ENCODE results near the gene DLG2.

The DLG2 gene

GRCh38 chr11:83685730-83686129 is 1941.4 kb downstream of the DLG2 start:
- DNase-seq: no peak

- DNase-seq: no peak
These were observed 1943.1 kb downstream of the DLG2 start for GRCh38 chr11:83684071-83684470.

- no peak for DNase-seq
These were observed 1944.6 kb downstream of the DLG2 start for GRCh38 chr11:83682611-83682973.

GRCh38 chr11:83681906-83682610 is 1945.1 kb downstream of the DLG2 start:
- DNase-seq: no peak

GRCh38 chr11:83681031-83681781 is 1945.9 kb downstream of the DLG2 start:
- peak; percentile 36 to 75 for DNase-seq

- DNase-seq: peak; percentile 67 to 90
These were observed 1946.8 kb downstream of the DLG2 start for GRCh38 chr11:83680321-83680720.

- no peak for DNase-seq
These were observed 1948.1 kb downstream of the DLG2 start for GRCh38 chr11:83678831-83679584.

GRCh38 chr11:83677730-83678129 is 1949.4 kb downstream of the DLG2 start:
- DNase-seq: no peak

- no peak for DNase-seq
These were observed 1951.0 kb downstream of the DLG2 start for GRCh38 chr11:83676056-83676601.

GRCh38 chr11:83674102-83674896 is 1952.8 kb downstream of the DLG2 start:
- DNase-seq: no peak

GRCh38 chr11:83671289-83671688 is 1955.9 kb downstream of the DLG2 start:
- peak in 1 of 2 experiments; percentile 34 for DNase-seq

- no peak for DNase-seq
These were observed 1961.0 kb downstream of the DLG2 start for GRCh38 chr11:83666149-83666548.

- no peak for DNase-seq
These were observed 1963.2 kb downstream of the DLG2 start for GRCh38 chr11:83663988-83664387.

GRCh38 chr11:83663446-83663845 is 1963.7 kb downstream of the DLG2 start:
- DNase-seq: no peak

GRCh38 chr11:83662494-83662893 is 1964.7 kb downstream of the DLG2 start:
- DNase-seq: no peak

- DNase-seq: no peak
These were observed 1965.4 kb downstream of the DLG2 start for GRCh38 chr11:83661491-83662350.

- no peak for DNase-seq
These were observed 1967.7 kb downstream of the DLG2 start for GRCh38 chr11:83659466-83659865.

- no peak for DNase-seq
These were observed 1970.3 kb downstream of the DLG2 start for GRCh38 chr11:83656796-83657330.

GRCh38 chr11:83655976-83656375 is 1971.2 kb downstream of the DLG2 start:
- DNase-seq: peak in 1 of 2 experiments; percentile 38

- DNase-seq: no peak
These were observed 1977.7 kb downstream of the DLG2 start for GRCh38 chr11:83649528-83649855.

All from NCI-H524 (cell line).